ENCODE measurements around the gene EEF1AKMT3.
A peak's percentile ranks its signal among the peaks of the same experiment; 100 is the strongest.

EEF1AKMT3 gene

GRCh38 chr12:57772429-57773322 is at the start of gene EEF1AKMT3:
TSS of gene EEF1AKMT3 (plus strand) at chr12:57772614. CDS start at chr12:57772725, 111 bp downstream.
- H3K4me1 ChIP-seq (ENCODE audit: control insufficient read depth, insufficient read depth, low read length): peaks cover 22% of the 10 kb centered on the region
- H3K4me3 ChIP-seq (ENCODE audit: low read length in 2 of 2): peak within 1 kb of the TSS; percentile 96 to 97
- peak within 1 kb of the TSS; percentile 90 for H3K9ac ChIP-seq (ENCODE audit: low read length in 2 of 2)
- peaks cover 0 to 8% of the 10 kb centered on the region in 2 donors for H3K36me3 ChIP-seq (ENCODE audit: control insufficient read depth in 2 of 2, insufficient read depth in 2 of 2, low read length in 2 of 2)
- no peaks in the 10 kb centered on the region for H3K9me3 ChIP-seq (ENCODE audit: control insufficient read depth in 2 of 2, low read length in 2 of 2)
- H3K27ac ChIP-seq (ENCODE audit: low read length): peak within 1 kb of the TSS; percentile 83
- no peaks in the 10 kb centered on the region for H3K27me3 ChIP-seq (ENCODE audit: control insufficient read depth in 1 of 2, insufficient read depth in 2 of 2, low read length in 2 of 2)

GRCh38 chr12:57722716-57723629 is 49.4 kb upstream of the EEF1AKMT3 start:
- Histone ChIP-seq H3K4me3 (ENCODE audit: low read length in 2 of 2) (no peak overlapping the region), H3K27me3 (ENCODE audit: control insufficient read depth in 1 of 2, insufficient read depth in 2 of 2, low read length in 2 of 2) (peaks cover 20 to 29% of the 10 kb centered on the region in 2 donors), H3K36me3 (ENCODE audit: control insufficient read depth in 2 of 2, insufficient read depth in 2 of 2, low read length in 2 of 2) (peaks cover 24 to 32% of the 10 kb centered on the region in 2 donors), H3K9ac (ENCODE audit: low read length in 2 of 2) (no peak overlapping the region), H3K4me1 (ENCODE audit: control insufficient read depth, insufficient read depth, low read length) (peaks cover 18% of the 10 kb centered on the region), H3K27ac (ENCODE audit: low read length) (no peak overlapping the region), H3K9me3 (ENCODE audit: control insufficient read depth in 2 of 2, low read length in 2 of 2) (no peaks in the 10 kb centered on the region)

- Histone ChIP-seq H3K9me3 (ENCODE audit: control insufficient read depth in 2 of 2, low read length in 2 of 2) (no peaks in the 10 kb centered on the region), H3K36me3 (ENCODE audit: control insufficient read depth in 2 of 2, insufficient read depth in 2 of 2, low read length in 2 of 2) (peaks cover 18 to 27% of the 10 kb centered on the region in 2 donors), H3K27ac (ENCODE audit: low read length) (no peak overlapping the region), H3K4me3 (ENCODE audit: low read length in 2 of 2) (no peak overlapping the region), H3K9ac (ENCODE audit: low read length in 2 of 2) (no peak overlapping the region), H3K4me1 (ENCODE audit: control insufficient read depth, insufficient read depth, low read length) (peaks cover 18% of the 10 kb centered on the region), H3K27me3 (ENCODE audit: control insufficient read depth in 1 of 2, insufficient read depth in 2 of 2, low read length in 2 of 2) (peaks cover 20 to 33% of the 10 kb centered on the region in 2 donors)
Measured at GRCh38 chr12:57723630-57723962, 48.8 kb upstream of the EEF1AKMT3 start.

- H3K27me3 ChIP-seq (ENCODE audit: control insufficient read depth in 1 of 2, insufficient read depth in 2 of 2, low read length in 2 of 2): peaks cover 20 to 33% of the 10 kb centered on the region in 2 donors
- H3K9me3 ChIP-seq (ENCODE audit: control insufficient read depth in 2 of 2, low read length in 2 of 2): no peaks in the 10 kb centered on the region
- no peak overlapping the region for H3K27ac ChIP-seq (ENCODE audit: low read length)
- peaks cover 18% of the 10 kb centered on the region for H3K4me1 ChIP-seq (ENCODE audit: control insufficient read depth, insufficient read depth, low read length)
- no peak overlapping the region for H3K4me3 ChIP-seq (ENCODE audit: low read length in 2 of 2)
- no peak overlapping the region for H3K9ac ChIP-seq (ENCODE audit: low read length in 2 of 2)
- peaks cover 12 to 22% of the 10 kb centered on the region in 2 donors for H3K36me3 ChIP-seq (ENCODE audit: control insufficient read depth in 2 of 2, insufficient read depth in 2 of 2, low read length in 2 of 2)
Measured at GRCh38 chr12:57724003-57724935, 48.1 kb upstream of the EEF1AKMT3 start.

GRCh38 chr12:57724936-57725740 is 47.3 kb upstream of the EEF1AKMT3 start:
- peaks cover 18% of the 10 kb centered on the region for H3K4me1 ChIP-seq (ENCODE audit: control insufficient read depth, insufficient read depth, low read length)
- no peak overlapping the region for H3K9ac ChIP-seq (ENCODE audit: low read length in 2 of 2)
- H3K9me3 ChIP-seq (ENCODE audit: control insufficient read depth in 2 of 2, low read length in 2 of 2): no peaks in the 10 kb centered on the region
- H3K27ac ChIP-seq (ENCODE audit: low read length): no peak overlapping the region
- no peak overlapping the region for H3K4me3 ChIP-seq (ENCODE audit: low read length in 2 of 2)
- peaks cover 3 to 14% of the 10 kb centered on the region in 2 donors for H3K36me3 ChIP-seq (ENCODE audit: control insufficient read depth in 2 of 2, insufficient read depth in 2 of 2, low read length in 2 of 2)
- H3K27me3 ChIP-seq (ENCODE audit: control insufficient read depth in 1 of 2, insufficient read depth in 2 of 2, low read length in 2 of 2): peaks cover 20 to 33% of the 10 kb centered on the region in 2 donors

GRCh38 chr12:57725851-57726150 is 46.6 kb upstream of the EEF1AKMT3 start:
- Histone ChIP-seq H3K27ac (ENCODE audit: low read length) (no peak overlapping the region), H3K9me3 (ENCODE audit: control insufficient read depth in 2 of 2, low read length in 2 of 2) (no peaks in the 10 kb centered on the region), H3K4me1 (ENCODE audit: control insufficient read depth, insufficient read depth, low read length) (peaks cover 18% of the 10 kb centered on the region), H3K4me3 (ENCODE audit: low read length in 2 of 2) (peak overlapping the region; percentile 73 to 76), H3K9ac (ENCODE audit: low read length in 2 of 2) (no peak overlapping the region), H3K27me3 (ENCODE audit: control insufficient read depth in 1 of 2, insufficient read depth in 2 of 2, low read length in 2 of 2) (peaks cover 21 to 33% of the 10 kb centered on the region in 2 donors), H3K36me3 (ENCODE audit: control insufficient read depth in 2 of 2, insufficient read depth in 2 of 2, low read length in 2 of 2) (peaks cover 0 to 8% of the 10 kb centered on the region in 2 donors)

GRCh38 chr12:57726151-57726883 is 46.1 kb upstream of the EEF1AKMT3 start:
- H3K27ac ChIP-seq (ENCODE audit: low read length): no peak overlapping the region
- peaks cover 23 to 33% of the 10 kb centered on the region in 2 donors for H3K27me3 ChIP-seq (ENCODE audit: control insufficient read depth in 1 of 2, insufficient read depth in 2 of 2, low read length in 2 of 2)
- peaks cover 18% of the 10 kb centered on the region for H3K4me1 ChIP-seq (ENCODE audit: control insufficient read depth, insufficient read depth, low read length)
- H3K4me3 ChIP-seq (ENCODE audit: low read length in 2 of 2): peak overlapping the region; percentile 73 to 76
- peaks cover 0 to 3% of the 10 kb centered on the region in 2 donors for H3K36me3 ChIP-seq (ENCODE audit: control insufficient read depth in 2 of 2, insufficient read depth in 2 of 2, low read length in 2 of 2)
- no peaks in the 10 kb centered on the region for H3K9me3 ChIP-seq (ENCODE audit: control insufficient read depth in 2 of 2, low read length in 2 of 2)
- H3K9ac ChIP-seq (ENCODE audit: low read length in 2 of 2): peak overlapping the region in 1 of 2 donors; percentile 26

GRCh38 chr12:57726884-57727757 is 45.3 kb upstream of the EEF1AKMT3 start:
- Histone ChIP-seq H3K27me3 (ENCODE audit: control insufficient read depth in 1 of 2, insufficient read depth in 2 of 2, low read length in 2 of 2) (peaks cover 29 to 35% of the 10 kb centered on the region in 2 donors), H3K9me3 (ENCODE audit: control insufficient read depth in 2 of 2, low read length in 2 of 2) (no peaks in the 10 kb centered on the region), H3K36me3 (ENCODE audit: control insufficient read depth in 2 of 2, insufficient read depth in 2 of 2, low read length in 2 of 2) (no peaks in the 10 kb centered on the region), H3K4me3 (ENCODE audit: low read length in 2 of 2) (peak overlapping the region; percentile 73 to 76), H3K9ac (ENCODE audit: low read length in 2 of 2) (no peak overlapping the region), H3K4me1 (ENCODE audit: control insufficient read depth, insufficient read depth, low read length) (peaks cover 18% of the 10 kb centered on the region), H3K27ac (ENCODE audit: low read length) (no peak overlapping the region)

All from stomach smooth muscle (tissue), 2 donors.